Limb (tissue), 2 donors: ENCODE results near the gene NBEAL2.
"Not testable (repeated sequence)": the region's sequence is repeated elsewhere in the genome, so short reads cannot be mapped to it uniquely, and the experiment has no call there.

Source experiments
- DNase-seq, 2 donors: peaks; one replicate each; pipeline ENCODE4 v3.0.0-alpha.2; 2016; ENCODE audit errors: extremely low spot score in 2 of 2

The NBEAL2 gene

DNA sequence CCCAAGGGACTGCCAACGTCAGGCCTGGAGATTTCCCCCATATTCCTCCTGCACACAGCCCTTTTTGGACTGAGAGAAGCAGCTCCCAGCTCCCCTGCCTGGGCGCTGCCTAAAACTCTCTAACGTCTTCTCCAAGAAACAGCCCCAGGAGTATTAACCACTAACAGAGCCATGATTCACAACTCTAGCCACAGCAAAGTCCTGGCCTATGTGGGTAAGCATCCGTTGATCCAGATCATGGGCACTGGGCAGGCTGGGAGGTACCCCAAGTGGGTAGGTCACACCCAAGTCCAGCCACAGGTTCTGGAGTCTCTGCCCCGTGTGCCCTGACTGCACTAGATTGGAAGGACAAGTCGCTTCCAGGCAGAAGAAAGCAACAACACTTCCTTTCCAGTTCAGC, 31.9 kb downstream of the NBEAL2 start:
- no peak for DNase-seq

- no peak for DNase-seq
These were observed 33.1 kb downstream of the NBEAL2 start for GRCh38 chr3:47012342-47013230.

DNA sequence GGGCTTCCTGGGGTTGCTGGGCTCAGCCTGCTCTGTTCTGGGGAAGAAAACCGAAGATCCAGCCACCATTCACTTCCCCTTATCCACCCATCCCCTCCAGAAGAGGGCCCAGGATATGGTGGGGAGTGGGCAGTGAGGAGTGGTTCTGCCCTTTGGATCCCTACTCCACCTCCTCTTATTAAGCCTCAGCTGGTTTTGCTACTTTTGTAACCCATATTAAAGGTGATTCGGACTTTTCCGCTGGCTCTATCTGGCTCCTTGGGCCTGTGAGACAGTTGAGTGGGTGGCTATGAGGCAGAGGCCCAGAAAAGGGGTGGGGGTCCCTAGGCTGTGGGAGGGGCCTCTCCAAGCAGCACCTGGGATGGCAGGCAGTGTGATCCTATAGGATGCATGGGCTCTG, 33.8 kb downstream of the NBEAL2 start:
- DNase-seq, result no peak

GRCh38 chr3:47014036-47014435, 34.6 kb downstream of the NBEAL2 start:
- DNase-seq, result no peak

GRCh38 chr3:47015151-47015550, 35.7 kb downstream of the NBEAL2 start:
- no peak for DNase-seq

- DNase-seq, result no peak
These were observed 36.8 kb downstream of the NBEAL2 start for GRCh38 chr3:47016086-47016933.

DNA sequence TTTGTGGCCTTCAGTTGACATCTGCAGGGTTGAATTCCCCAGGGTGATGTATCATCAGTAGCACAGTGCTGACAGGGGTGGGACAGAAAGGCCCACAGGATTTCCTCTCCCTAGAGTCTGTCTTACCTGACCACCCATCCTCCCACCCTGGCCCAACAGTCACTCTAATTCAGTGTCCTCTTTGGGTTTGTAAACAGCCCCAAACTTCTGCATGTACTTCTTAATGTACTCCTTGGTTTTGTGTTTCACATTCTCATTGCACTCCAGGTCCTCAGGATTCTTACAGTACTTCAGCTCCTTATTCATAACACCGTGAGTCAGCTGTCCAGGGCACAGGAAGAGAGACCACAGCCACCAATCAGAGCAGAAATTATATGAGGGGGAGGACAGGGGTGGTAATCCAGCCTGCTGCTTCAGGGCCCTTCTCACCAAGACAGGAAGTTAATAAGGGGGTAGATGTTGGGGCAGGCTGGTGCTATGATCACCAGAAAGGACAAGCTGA, 37.5 kb downstream of the NBEAL2 start:
- no peak for DNase-seq

- no peak for DNase-seq
These were observed 38.2 kb downstream of the NBEAL2 start for GRCh38 chr3:47017504-47018268.

- no peak for DNase-seq
These were observed 38.8 kb downstream of the NBEAL2 start for GRCh38 chr3:47018269-47018611.

GRCh38 chr3:47019201-47019600, 39.7 kb downstream of the NBEAL2 start:
- DNase-seq, result no peak

DNA sequence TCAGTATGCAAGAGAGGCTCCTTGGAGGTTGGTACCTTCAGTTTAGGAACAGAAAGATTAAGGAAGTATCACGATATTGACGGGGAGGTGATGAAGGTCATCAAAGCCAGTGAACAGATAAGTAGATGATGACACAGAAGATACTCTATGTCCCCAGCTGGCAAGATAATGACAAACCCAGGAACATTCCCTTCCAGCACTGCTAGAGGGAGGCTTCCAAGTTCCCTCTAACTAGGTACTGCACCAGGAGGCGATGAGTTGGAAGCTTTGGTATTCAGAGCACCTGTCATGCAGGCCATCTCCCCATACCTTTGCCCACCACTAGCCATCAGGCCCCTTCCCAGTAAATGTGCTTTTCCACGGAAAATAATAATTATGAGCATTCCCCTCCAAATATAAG, 40.8 kb downstream of the NBEAL2 start:
- DNase-seq, result no peak

DNA sequence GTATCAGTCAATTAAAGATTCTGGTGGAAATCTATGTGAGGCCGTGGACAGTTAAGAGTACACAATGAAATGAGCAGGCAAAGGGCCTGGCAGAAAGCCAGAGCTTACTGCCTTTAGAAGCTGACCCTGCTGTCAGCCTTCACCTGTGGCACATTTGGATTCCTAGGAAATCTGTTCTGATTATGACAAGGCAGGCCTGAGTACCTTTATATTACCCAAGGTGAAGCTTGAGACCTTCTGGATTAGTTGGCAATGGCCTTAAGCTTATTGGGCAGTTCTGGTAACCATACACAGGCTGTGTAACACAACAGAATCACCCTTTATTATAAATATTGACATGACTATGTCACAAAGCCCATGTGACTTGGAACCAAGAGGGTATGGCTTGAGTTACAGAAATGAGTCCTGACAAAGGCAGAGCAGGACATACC, 43.2 kb downstream of the NBEAL2 start:
- DNase-seq, result no peak

DNA sequence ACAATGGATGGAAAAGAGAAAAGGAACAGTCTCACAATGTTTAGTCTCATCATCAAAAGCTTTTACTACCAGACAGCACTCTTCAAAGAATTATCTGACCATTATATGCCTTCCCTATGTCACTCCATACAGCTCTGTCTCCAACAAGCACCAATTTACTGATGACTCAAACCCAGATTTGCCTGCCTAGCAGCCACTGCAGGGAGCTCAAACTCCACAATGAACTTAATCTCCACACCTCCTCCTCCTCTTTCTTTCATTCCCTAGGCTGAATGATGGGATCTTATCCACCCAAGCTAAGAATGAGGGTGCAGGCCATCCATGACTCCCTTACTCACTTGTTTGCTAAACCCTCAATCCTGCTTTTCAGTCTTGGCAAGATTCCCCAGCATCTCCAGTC, 45.5 kb downstream of the NBEAL2 start:
- no peak for DNase-seq

GRCh38 chr3:47026432-47026831, 47.0 kb downstream of the NBEAL2 start:
- not testable (repeated sequence) for DNase-seq

DNA sequence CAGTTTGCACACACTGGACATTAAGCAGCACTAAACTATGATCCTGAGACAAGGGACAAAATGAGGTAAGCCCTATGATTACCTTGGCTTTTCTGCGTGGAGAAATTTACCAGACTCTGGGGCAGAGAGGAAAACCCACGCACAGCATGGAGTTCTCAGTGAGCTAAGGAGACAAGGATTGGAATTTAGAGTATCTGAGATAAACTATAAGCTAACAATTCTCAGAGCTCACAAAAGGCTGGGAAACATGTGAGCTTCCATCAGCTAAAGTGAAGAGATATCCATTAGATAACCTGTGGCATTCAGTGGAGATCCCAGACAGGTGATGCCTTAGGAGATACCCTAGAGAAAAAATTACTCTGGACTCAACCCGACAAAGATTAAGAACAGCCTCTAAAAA, 48.7 kb downstream of the NBEAL2 start:
- no peak for DNase-seq

GRCh38 chr3:47028667-47029066, 49.2 kb downstream of the NBEAL2 start:
- no peak for DNase-seq

GRCh38 chr3:47031041-47031440, 51.6 kb downstream of the NBEAL2 start:
- DNase-seq, result not testable (repeated sequence)

DNA sequence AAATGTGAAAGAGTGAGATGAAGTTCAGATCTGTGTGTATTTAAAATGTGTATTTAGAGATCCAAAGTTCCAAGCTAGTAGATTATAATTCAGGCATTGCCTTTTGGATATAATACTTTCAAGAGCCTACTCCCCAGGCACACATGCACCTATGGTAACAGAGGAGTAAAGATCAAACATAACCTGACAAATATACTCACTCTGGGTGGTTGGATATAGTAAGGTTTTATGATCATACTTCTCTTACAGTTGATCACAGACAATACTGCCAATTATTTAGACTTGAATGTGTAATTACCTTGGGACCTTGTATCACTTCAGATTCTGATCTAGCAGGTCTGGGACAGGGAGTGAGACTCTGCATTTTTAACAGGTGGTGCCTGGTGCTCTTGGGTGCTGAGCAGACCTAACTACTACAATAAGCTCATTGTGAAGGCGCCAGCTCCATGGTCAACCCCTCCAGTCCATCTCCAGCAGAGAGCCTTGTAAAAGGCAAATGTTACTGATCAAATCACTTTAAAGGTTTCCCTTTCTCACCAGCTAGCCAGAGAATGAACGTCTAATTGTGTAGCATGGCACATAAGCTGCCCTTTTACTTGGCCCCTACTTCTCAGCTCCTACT, 55.5 kb downstream of the NBEAL2 start:
- DNase-seq, result no peak

GRCh38 chr3:47035645-47036044, 56.2 kb downstream of the NBEAL2 start:
- DNase-seq, result no peak

GRCh38 chr3:47036145-47036544, 56.7 kb downstream of the NBEAL2 start:
- no peak for DNase-seq

DNA sequence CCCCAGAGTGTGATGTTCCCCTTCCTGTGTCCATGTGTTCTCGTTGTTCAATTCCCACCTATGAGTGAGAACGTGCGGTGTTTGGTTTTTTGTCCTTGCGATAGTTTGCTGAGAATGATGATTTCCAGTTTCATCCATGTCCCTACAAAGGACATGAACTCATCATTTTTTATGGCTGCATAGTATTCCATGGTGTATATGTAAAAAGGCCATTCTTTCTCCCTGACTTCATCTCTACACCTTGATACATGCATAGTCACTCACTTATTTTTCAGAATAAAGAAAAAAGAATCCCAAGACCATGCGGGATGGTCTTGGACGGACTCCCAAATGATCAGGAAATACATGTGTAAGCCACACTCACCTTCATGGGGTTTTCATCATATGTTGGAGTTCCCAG, 57.8 kb downstream of the NBEAL2 start:
- DNase-seq, result not testable (repeated sequence)
